ENCODE data around the gene TPRX2. TPM values are rescaled to one million over a fixed set of nuclear protein-coding genes. Genes with fewer than 3 reads are reported as not detected.
"Not testable (repeated sequence)": the region's sequence is repeated elsewhere in the genome, so short reads cannot be mapped to it uniquely, and the experiment has no call there.

Gene TPRX2
- total RNA-seq, 1 donor from 2014 or later = not detected

DNA sequence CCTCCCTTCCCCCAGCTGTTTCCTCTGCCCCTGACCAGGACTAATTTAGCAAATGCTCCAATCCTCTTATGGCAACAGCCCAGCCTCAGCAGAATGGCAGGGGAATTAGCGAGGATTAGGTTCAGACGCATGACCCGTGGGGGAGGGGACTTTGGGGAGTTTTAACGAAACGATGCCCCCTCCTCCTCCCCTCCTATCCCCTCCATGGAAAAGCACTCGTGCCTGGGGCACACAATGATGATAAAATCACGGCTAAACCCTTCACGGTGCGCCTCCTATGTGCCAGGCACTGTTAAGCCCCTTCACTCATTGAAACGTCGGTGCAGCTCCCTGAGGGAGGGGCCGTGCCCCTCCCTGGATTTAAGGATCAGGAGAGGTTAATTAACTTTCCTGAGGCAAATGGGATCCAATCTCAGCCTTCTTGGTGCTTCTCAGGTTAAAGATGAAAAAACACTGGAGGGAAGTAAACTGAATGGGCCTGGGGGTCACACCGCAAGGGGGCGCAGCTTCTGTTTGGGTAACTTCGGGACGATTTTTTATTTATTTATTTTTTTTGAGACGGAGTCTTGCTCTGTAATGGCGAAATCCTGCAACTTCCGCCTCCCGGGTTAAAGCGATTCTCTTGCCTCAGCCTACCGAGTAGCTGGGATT is 10.1 kb upstream of the TPRX2 start:
- no peak overlapping the region for H3K4me3 Mint-ChIP-seq (ENCODE audit: unreplicated experiment)
- H3K27ac Mint-ChIP-seq (ENCODE audit: unreplicated experiment) = no peak overlapping the region
- no peaks in the 10 kb centered on the region for H3K9me3 ChIP-seq (ENCODE audit: insufficient read depth, low read depth, low read length)
- H4K20me1 ChIP-seq (ENCODE audit: insufficient read depth, low read length) = no peaks in the 10 kb centered on the region
- no peak overlapping the region for H2AFZ ChIP-seq (ENCODE audit: low read depth, low read length)
- no peak overlapping the region for H3K4me3 ChIP-seq (ENCODE audit: insufficient read depth, low read depth, low read length)
- no peaks in the 10 kb centered on the region for H3K36me3 Mint-ChIP-seq (ENCODE audit: low read depth, unreplicated experiment)
- FAIRE-seq (no peak), DNase-seq (ENCODE audit: low read depth) (no peak)
- TF ChIP-seq EZH2 (IDR thresholded peaks at IDR 0.05; ENCODE audit: insufficient read depth, low read length) = peak; percentile 40
- TF ChIP-seq, protein P1, sequence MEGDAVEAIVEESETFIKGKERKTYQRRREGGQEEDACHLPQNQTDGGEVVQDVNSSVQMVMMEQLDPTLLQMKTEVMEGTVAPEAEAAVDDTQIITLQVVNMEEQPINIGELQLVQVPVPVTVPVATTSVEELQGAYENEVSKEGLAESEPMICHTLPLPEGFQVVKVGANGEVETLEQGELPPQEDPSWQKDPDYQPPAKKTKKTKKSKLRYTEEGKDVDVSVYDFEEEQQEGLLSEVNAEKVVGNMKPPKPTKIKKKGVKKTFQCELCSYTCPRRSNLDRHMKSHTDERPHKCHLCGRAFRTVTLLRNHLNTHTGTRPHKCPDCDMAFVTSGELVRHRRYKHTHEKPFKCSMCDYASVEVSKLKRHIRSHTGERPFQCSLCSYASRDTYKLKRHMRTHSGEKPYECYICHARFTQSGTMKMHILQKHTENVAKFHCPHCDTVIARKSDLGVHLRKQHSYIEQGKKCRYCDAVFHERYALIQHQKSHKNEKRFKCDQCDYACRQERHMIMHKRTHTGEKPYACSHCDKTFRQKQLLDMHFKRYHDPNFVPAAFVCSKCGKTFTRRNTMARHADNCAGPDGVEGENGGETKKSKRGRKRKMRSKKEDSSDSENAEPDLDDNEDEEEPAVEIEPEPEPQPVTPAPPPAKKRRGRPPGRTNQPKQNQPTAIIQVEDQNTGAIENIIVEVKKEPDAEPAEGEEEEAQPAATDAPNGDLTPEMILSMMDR (IDR thresholded peaks at IDR 0.05; ENCODE audit: insufficient read depth, low read depth, low read length) = peak; percentile 33
- no peaks in the 10 kb centered on the region for H3K36me3 ChIP-seq (ENCODE audit: insufficient read depth, low read length)
- H3K27me3 ChIP-seq (ENCODE audit: insufficient read depth, low read length) = peaks cover 14% of the 10 kb centered on the region
- H3K79me2 ChIP-seq (ENCODE audit: insufficient read depth, low read length) = no peaks in the 10 kb centered on the region
- no peak overlapping the region for H3K27ac ChIP-seq (ENCODE audit: low read depth, low read length)
- no peaks in the 10 kb centered on the region for H3K9me3 Mint-ChIP-seq (ENCODE audit: unreplicated experiment)
- no peak overlapping the region for H3K4me2 ChIP-seq (ENCODE audit: low read length)
- peaks cover 39% of the 10 kb centered on the region for H3K27me3 Mint-ChIP-seq (ENCODE audit: low read depth, unreplicated experiment)
- no peak overlapping the region for H3K9ac ChIP-seq (ENCODE audit: low read length)
- no peaks in the 10 kb centered on the region for H3K4me1 ChIP-seq (ENCODE audit: insufficient read depth, low read length)
- no peaks in the 10 kb centered on the region for H3K4me1 Mint-ChIP-seq (ENCODE audit: low read depth, unreplicated experiment)

DNA sequence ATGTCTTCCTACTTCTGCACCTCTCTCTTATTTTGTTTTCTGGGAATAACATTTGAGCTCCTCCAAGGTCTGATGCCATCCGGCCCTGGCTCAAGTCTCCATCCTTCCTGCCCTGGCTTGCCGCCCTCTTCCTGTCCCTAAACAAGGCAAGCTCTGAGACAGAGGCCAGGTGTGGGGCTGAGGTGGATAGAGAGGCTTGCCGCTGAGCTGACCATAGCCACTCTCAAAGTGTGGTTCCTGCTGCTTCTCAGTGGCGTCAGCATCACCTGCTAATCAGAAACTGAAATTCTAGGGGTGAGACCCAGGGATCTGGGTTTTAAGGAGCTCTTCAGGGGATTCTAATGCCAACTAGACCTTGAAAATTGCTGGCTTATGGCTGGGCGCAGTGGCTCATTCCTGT is 6.0 kb upstream of the TPRX2 start:
- no peaks in the 10 kb centered on the region for H3K4me1 Mint-ChIP-seq (ENCODE audit: low read depth, unreplicated experiment)
- FAIRE-seq (no peak), DNase-seq (ENCODE audit: low read depth) (no peak)
- no peak overlapping the region for H3K27ac Mint-ChIP-seq (ENCODE audit: unreplicated experiment)
- Histone ChIP-seq H3K27ac (ENCODE audit: low read depth, low read length) (no peak overlapping the region), H3K79me2 (ENCODE audit: insufficient read depth, low read length) (no peaks in the 10 kb centered on the region), H3K4me3 (ENCODE audit: insufficient read depth, low read depth, low read length) (no peak overlapping the region), H3K9ac (ENCODE audit: low read length) (no peak overlapping the region), H3K27me3 (ENCODE audit: insufficient read depth, low read length) (peaks cover 16% of the 10 kb centered on the region), H4K20me1 (ENCODE audit: insufficient read depth, low read length) (no peaks in the 10 kb centered on the region), H3K4me2 (ENCODE audit: low read length) (no peak overlapping the region), H3K4me1 (ENCODE audit: insufficient read depth, low read length) (no peaks in the 10 kb centered on the region), H2AFZ (ENCODE audit: low read depth, low read length) (no peak overlapping the region), H3K36me3 (ENCODE audit: insufficient read depth, low read length) (no peaks in the 10 kb centered on the region), H3K9me3 (ENCODE audit: insufficient read depth, low read depth, low read length) (no peaks in the 10 kb centered on the region)
- TF ChIP-seq, protein P1 (IDR thresholded peaks at IDR 0.05; ENCODE audit: insufficient read depth, low read depth, low read length) = no peak
- no peak for TF ChIP-seq EZH2 (IDR thresholded peaks at IDR 0.05; ENCODE audit: insufficient read depth, low read length)
- no peaks in the 10 kb centered on the region for H3K36me3 Mint-ChIP-seq (ENCODE audit: low read depth, unreplicated experiment)
- H3K4me3 Mint-ChIP-seq (ENCODE audit: unreplicated experiment) = no peak overlapping the region
- peaks cover under 1% of the 10 kb centered on the region for H3K9me3 Mint-ChIP-seq (ENCODE audit: unreplicated experiment)
- peaks cover 36% of the 10 kb centered on the region for H3K27me3 Mint-ChIP-seq (ENCODE audit: low read depth, unreplicated experiment)

DNA sequence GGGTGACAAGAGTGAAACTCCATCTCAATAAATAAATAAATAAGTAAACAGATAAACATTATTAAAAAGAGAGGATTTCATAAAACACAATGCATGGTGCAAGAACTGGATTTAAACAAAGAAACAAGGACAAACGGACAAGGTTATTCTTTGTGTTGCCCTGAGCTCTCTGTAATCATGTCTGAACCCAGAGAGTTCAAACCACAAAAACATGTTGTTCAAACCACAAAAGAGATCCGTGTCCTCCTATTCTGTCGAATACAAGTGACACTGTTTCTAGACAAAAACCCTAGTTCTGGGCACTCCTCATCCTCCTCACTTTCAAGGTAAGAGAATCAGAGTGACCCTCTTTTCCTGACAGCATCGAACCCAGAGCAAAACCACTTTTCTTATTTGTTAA is 4.6 kb upstream of the TPRX2 start:
- no peaks in the 10 kb centered on the region for H3K36me3 Mint-ChIP-seq (ENCODE audit: low read depth, unreplicated experiment)
- TF ChIP-seq, protein P1 (IDR thresholded peaks at IDR 0.05; ENCODE audit: insufficient read depth, low read depth, low read length) = no peak
- no peak for TF ChIP-seq EZH2 (IDR thresholded peaks at IDR 0.05; ENCODE audit: insufficient read depth, low read length)
- peaks cover 7% of the 10 kb centered on the region for H3K27me3 ChIP-seq (ENCODE audit: insufficient read depth, low read length)
- H3K36me3 ChIP-seq (ENCODE audit: insufficient read depth, low read length) = no peaks in the 10 kb centered on the region
- H3K9ac ChIP-seq (ENCODE audit: low read length) = no peak overlapping the region
- FAIRE-seq (no peak), DNase-seq (ENCODE audit: low read depth) (no peak)
- no peak overlapping the region for H3K27ac Mint-ChIP-seq (ENCODE audit: unreplicated experiment)
- H3K4me3 Mint-ChIP-seq (ENCODE audit: unreplicated experiment) = no peak overlapping the region
- H3K27ac ChIP-seq (ENCODE audit: low read depth, low read length) = no peak overlapping the region
- H3K4me3 ChIP-seq (ENCODE audit: insufficient read depth, low read depth, low read length) = no peak overlapping the region
- no peaks in the 10 kb centered on the region for H3K79me2 ChIP-seq (ENCODE audit: insufficient read depth, low read length)
- H4K20me1 ChIP-seq (ENCODE audit: insufficient read depth, low read length) = no peaks in the 10 kb centered on the region
- H3K27me3 Mint-ChIP-seq (ENCODE audit: low read depth, unreplicated experiment) = peaks cover 26% of the 10 kb centered on the region
- peaks cover 6% of the 10 kb centered on the region for H3K9me3 Mint-ChIP-seq (ENCODE audit: unreplicated experiment)
- no peaks in the 10 kb centered on the region for H3K9me3 ChIP-seq (ENCODE audit: insufficient read depth, low read depth, low read length)
- no peak overlapping the region for H3K4me2 ChIP-seq (ENCODE audit: low read length)
- no peaks in the 10 kb centered on the region for H3K4me1 ChIP-seq (ENCODE audit: insufficient read depth, low read length)
- no peak overlapping the region for H2AFZ ChIP-seq (ENCODE audit: low read depth, low read length)
- no peaks in the 10 kb centered on the region for H3K4me1 Mint-ChIP-seq (ENCODE audit: low read depth, unreplicated experiment)

DNA sequence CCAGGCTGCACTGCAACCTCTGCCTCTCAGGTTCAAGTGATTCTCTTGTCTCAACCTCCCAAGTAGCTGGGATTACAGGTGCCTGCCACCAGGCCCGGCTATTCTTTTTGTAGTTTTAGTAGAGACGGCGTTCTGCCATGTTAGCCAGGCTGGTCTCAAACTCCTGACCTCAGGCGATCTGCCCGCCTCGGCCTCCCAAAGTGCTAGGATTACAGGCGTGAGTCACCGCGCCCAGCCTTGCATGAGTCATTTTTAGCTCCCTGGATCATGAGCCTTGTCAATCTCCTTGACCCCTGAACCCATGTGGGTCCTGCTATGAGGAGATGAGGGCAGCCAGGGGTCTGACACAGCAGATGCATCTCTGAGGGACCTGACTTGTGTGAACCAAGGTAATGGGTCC is 804 bp upstream of the TPRX2 start:
- H3K4me3 Mint-ChIP-seq (ENCODE audit: unreplicated experiment); H3K4me1 ChIP-seq (ENCODE audit: insufficient read depth, low read length); FAIRE-seq; DNase-seq (ENCODE audit: low read depth); H3K9me3 ChIP-seq (ENCODE audit: insufficient read depth, low read depth, low read length); H3K4me2 ChIP-seq (ENCODE audit: low read length); H3K9me3 Mint-ChIP-seq (ENCODE audit: unreplicated experiment); H3K4me1 Mint-ChIP-seq (ENCODE audit: low read depth, unreplicated experiment); H2AFZ ChIP-seq (ENCODE audit: low read depth, low read length); H3K27me3 Mint-ChIP-seq (ENCODE audit: low read depth, unreplicated experiment); H3K27ac ChIP-seq (ENCODE audit: low read depth, low read length); H3K27ac Mint-ChIP-seq (ENCODE audit: unreplicated experiment); H3K36me3 ChIP-seq (ENCODE audit: insufficient read depth, low read length); H3K9ac ChIP-seq (ENCODE audit: low read length); H3K36me3 Mint-ChIP-seq (ENCODE audit: low read depth, unreplicated experiment); H4K20me1 ChIP-seq (ENCODE audit: insufficient read depth, low read length); H3K27me3 ChIP-seq (ENCODE audit: insufficient read depth, low read length); H3K4me3 ChIP-seq (ENCODE audit: insufficient read depth, low read depth, low read length); H3K79me2 ChIP-seq (ENCODE audit: insufficient read depth, low read length): not testable (repeated sequence)

Data from astrocyte (in vitro differentiated cells and primary cell).